HEK293 (cell line): ENCODE results near the gene ZNF106.

ENCODE experiments used
- ELK4 ChIP-seq: IDR thresholded peaks from 2 replicates; pipeline ENCODE4 v1.6.1; 2011; ENCODE audit warnings: mild to moderate bottlenecking, low read depth, low read length, borderline replicate concordance
- GFI1B ChIP-seq: fragments of 450-650 bp; formaldehyde crosslinking; IDR thresholded peaks from 2 replicates; pipeline ENCODE4 v1.5.1; 2016; ENCODE audit warnings: missing biosample characterization, missing genetic modification characterization
- KLF8 ChIP-seq: fragments of 450-650 bp; formaldehyde crosslinking; IDR thresholded peaks from 2 replicates; pipeline ENCODE4 v1.5.1; 2016; ENCODE audit warnings: missing biosample characterization, missing genetic modification characterization
- SP2 ChIP-seq: fragments of 450-650 bp; formaldehyde crosslinking; IDR thresholded peaks from 2 replicates; pipeline ENCODE4 v1.5.1; 2016; ENCODE audit warnings: missing biosample characterization, missing genetic modification characterization
- YY1 ChIP-seq: fragments of 450-650 bp; formaldehyde crosslinking; IDR thresholded peaks from 2 replicates; pipeline ENCODE4 v1.5.1; 2018; ENCODE audit warnings: missing biosample characterization, missing genetic modification characterization
- ZBTB48 ChIP-seq: fragments of 450-650 bp; formaldehyde crosslinking; IDR thresholded peaks from 2 replicates; pipeline ENCODE4 v1.5.1; 2016; ENCODE audit warnings: missing biosample characterization, missing genetic modification characterization
- ZNF146 ChIP-seq: fragments of 450-650 bp; formaldehyde crosslinking; IDR thresholded peaks from 2 replicates; pipeline ENCODE4 v1.5.1; 2016; ENCODE audit warnings: missing biosample characterization, missing genetic modification characterization
- ZNF221 ChIP-seq: fragments of 450-650 bp; formaldehyde crosslinking; IDR thresholded peaks from 2 replicates; pipeline ENCODE4 v1.5.1; 2017; ENCODE audit warnings: missing biosample characterization, missing genetic modification characterization, borderline replicate concordance
- ZNF24 ChIP-seq: fragments of 450-650 bp; formaldehyde crosslinking; IDR thresholded peaks from 2 replicates; pipeline ENCODE4 v1.5.1; 2016; ENCODE audit warnings: missing biosample characterization, missing genetic modification characterization
- ZNF266 ChIP-seq: fragments of 450-650 bp; formaldehyde crosslinking; IDR thresholded peaks from 2 replicates; pipeline ENCODE4 v1.5.1; 2016; ENCODE audit warnings: missing biosample characterization, missing genetic modification characterization, low read depth
- ZNF292 ChIP-seq: fragments of 450-650 bp; formaldehyde crosslinking; IDR thresholded peaks from 2 replicates; pipeline ENCODE4 v1.5.1; 2016; ENCODE audit warnings: low read depth, missing biosample characterization, missing genetic modification characterization, borderline replicate concordance
- ZNF302 ChIP-seq: fragments of 450-650 bp; formaldehyde crosslinking; IDR thresholded peaks from 2 replicates; pipeline ENCODE4 v1.5.1; 2016; ENCODE audit warnings: missing biosample characterization, missing genetic modification characterization, low read depth
- ZNF362 ChIP-seq: fragments of 450-650 bp; formaldehyde crosslinking; IDR thresholded peaks from 2 replicates; pipeline ENCODE4 v1.5.1; 2016; ENCODE audit warnings: missing biosample characterization, missing genetic modification characterization
- ZNF37A ChIP-seq: fragments of 450-650 bp; IDR thresholded peaks from 2 replicates; pipeline ENCODE4 v1.5.1; 2018; ENCODE audit warnings: missing biosample characterization, missing genetic modification characterization
- ZNF394 ChIP-seq: fragments of 450-650 bp; formaldehyde crosslinking; IDR thresholded peaks from 2 replicates; pipeline ENCODE4 v1.5.1; 2016; ENCODE audit warnings: missing biosample characterization, missing genetic modification characterization, mild to moderate bottlenecking, moderate library complexity, borderline replicate concordance
- ZNF426 ChIP-seq: fragments of 450-650 bp; formaldehyde crosslinking; IDR thresholded peaks from 2 replicates; pipeline ENCODE4 v1.5.1; 2017; ENCODE audit warnings: missing biosample characterization, missing genetic modification characterization, mild to moderate bottlenecking, inconsistent platforms, moderate library complexity
- ZNF433 ChIP-seq: fragments of 450-650 bp; formaldehyde crosslinking; IDR thresholded peaks from 2 replicates; pipeline ENCODE4 v1.5.1; 2016; ENCODE audit warnings: missing biosample characterization, missing genetic modification characterization, low read depth
- ZNF518A ChIP-seq: fragments of 450-650 bp; formaldehyde crosslinking; conservative IDR thresholded peaks from 2 replicates; pipeline ENCODE4 v1.5.1; 2016; ENCODE audit warnings: low read depth, missing biosample characterization, missing genetic modification characterization
- ZNF555 ChIP-seq: fragments of 450-650 bp; formaldehyde crosslinking; conservative IDR thresholded peaks from 2 replicates; pipeline ENCODE4 v1.5.1; 2017; ENCODE audit warnings: missing biosample characterization, mild to moderate bottlenecking, missing genetic modification characterization, inconsistent platforms
- ZNF621 ChIP-seq: fragments of 450-650 bp; formaldehyde crosslinking; IDR thresholded peaks from 2 replicates; pipeline ENCODE4 v1.5.1; 2017; ENCODE audit warnings: missing biosample characterization, missing genetic modification characterization
- ZNF623 ChIP-seq: fragments of 450-650 bp; formaldehyde crosslinking; IDR thresholded peaks from 2 replicates; pipeline ENCODE4 v1.5.1; 2016; ENCODE audit warnings: missing biosample characterization, missing genetic modification characterization
- ZNF624 ChIP-seq: fragments of 450-650 bp; formaldehyde crosslinking; IDR thresholded peaks from 2 replicates; pipeline ENCODE4 v1.5.1; 2017; ENCODE audit warnings: missing biosample characterization, missing genetic modification characterization
- ZNF707 ChIP-seq: fragments of 450-650 bp; formaldehyde crosslinking; IDR thresholded peaks from 2 replicates; pipeline ENCODE4 v1.5.1; 2016; ENCODE audit warnings: missing biosample characterization, missing genetic modification characterization
- ZSCAN18 ChIP-seq: fragments of 450-650 bp; formaldehyde crosslinking; IDR thresholded peaks from 2 replicates; pipeline ENCODE4 v1.5.1; 2016; ENCODE audit warnings: missing biosample characterization, missing genetic modification characterization
- ZSCAN23 ChIP-seq: fragments of 450-650 bp; formaldehyde crosslinking; IDR thresholded peaks from 2 replicates; pipeline ENCODE4 v1.5.1; 2016; ENCODE audit warnings: missing biosample characterization, missing genetic modification characterization
- ZXDB ChIP-seq: fragments of 450-650 bp; formaldehyde crosslinking; IDR thresholded peaks from 2 replicates; pipeline ENCODE4 v1.5.1; 2016; ENCODE audit warnings: missing biosample characterization, missing genetic modification characterization
- TF ChIP-seq, protein P1 (sequence below): fragments of 450-650 bp; formaldehyde crosslinking; IDR thresholded peaks from 2 replicates; pipeline ENCODE4 v1.5.1; 2016; ENCODE audit warnings: missing biosample characterization, missing genetic modification characterization
- TF ChIP-seq, protein P2 (sequence below): fragments of 450-650 bp; formaldehyde crosslinking; IDR thresholded peaks from 2 replicates; pipeline ENCODE4; 2016; ENCODE audit warnings: missing biosample characterization, missing genetic modification characterization

Gene ZNF106

DNA sequence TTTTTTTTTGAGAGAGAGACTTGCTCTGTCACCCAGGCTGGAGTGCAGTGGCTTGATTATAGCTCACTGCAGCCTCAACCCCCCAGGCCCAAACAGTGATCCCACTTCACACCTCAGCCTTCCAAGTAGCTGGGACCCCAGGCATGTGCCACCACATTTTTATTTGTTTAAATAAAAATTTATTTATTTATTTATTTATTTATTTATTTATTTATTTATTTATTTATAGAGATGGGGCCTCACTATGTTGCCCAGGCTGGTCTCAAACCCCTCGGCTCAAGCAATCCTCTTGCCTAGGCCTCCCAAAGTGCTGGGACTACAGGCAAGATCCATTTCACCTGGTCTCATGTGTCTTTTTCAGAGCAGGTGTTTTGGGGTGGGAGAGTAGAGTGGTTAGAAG lies 116.1 kb downstream of the ZNF106 start (continued):
- peak; percentile 72; the same call in 1 of the 2 replicates for TF ChIP-seq ZNF518A (tag by site-specific recombination)
- TF ChIP-seq ZNF426 (tag by site-specific recombination): peak; percentile 69
- TF ChIP-seq, protein P1, sequence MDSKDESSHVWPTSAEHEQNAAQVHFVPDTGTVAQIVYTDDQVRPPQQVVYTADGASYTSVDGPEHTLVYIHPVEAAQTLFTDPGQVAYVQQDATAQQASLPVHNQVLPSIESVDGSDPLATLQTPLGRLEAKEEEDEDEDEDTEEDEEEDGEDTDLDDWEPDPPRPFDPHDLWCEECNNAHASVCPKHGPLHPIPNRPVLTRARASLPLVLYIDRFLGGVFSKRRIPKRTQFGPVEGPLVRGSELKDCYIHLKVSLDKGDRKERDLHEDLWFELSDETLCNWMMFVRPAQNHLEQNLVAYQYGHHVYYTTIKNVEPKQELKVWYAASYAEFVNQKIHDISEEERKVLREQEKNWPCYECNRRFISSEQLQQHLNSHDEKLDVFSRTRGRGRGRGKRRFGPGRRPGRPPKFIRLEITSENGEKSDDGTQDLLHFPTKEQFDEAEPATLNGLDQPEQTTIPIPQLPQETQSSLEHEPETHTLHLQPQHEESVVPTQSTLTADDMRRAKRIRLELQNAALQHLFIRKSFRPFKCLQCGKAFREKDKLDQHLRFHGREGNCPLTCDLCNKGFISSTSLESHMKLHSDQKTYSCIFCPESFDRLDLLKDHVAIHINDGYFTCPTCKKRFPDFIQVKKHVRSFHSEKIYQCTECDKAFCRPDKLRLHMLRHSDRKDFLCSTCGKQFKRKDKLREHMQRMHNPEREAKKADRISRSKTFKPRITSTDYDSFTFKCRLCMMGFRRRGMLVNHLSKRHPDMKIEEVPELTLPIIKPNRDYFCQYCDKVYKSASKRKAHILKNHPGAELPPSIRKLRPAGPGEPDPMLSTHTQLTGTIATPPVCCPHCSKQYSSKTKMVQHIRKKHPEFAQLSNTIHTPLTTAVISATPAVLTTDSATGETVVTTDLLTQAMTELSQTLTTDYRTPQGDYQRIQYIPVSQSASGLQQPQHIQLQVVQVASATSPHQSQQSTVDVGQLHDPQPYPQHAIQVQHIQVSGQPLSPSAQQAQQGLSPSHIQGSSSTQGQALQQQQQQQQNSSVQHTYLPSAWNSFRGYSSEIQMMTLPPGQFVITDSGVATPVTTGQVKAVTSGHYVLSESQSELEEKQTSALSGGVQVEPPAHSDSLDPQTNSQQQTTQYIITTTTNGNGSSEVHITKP: no peak
- no peak for TF ChIP-seq ZNF621 (tag by site-specific recombination)
- TF ChIP-seq SP2 (tag by site-specific recombination): no peak
- no peak for TF ChIP-seq ZNF624
- TF ChIP-seq GFI1B (tag by site-specific recombination): no peak
- no peak for TF ChIP-seq ZNF707 (tag by site-specific recombination)
- peak; percentile 49 for TF ChIP-seq ZNF623 (tag by site-specific recombination)
- TF ChIP-seq, protein P2, sequence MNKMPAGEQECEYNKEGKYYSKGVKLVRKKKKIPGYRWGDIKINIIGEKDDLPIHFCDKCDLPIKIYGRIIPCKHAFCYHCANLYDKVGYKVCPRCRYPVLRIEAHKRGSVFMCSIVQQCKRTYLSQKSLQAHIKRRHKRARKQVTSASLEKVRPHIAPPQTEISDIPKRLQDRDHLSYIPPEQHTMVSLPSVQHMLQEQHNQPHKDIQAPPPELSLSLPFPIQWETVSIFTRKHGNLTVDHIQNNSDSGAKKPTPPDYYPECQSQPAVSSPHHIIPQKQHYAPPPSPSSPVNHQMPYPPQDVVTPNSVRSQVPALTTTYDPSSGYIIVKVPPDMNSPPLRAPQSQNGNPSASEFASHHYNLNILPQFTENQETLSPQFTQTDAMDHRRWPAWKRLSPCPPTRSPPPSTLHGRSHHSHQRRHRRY: no peak
- no peak for TF ChIP-seq ZBTB48 (tag by site-specific recombination)
- no peak for TF ChIP-seq ZNF24 (tag by site-specific recombination)
- no peak for TF ChIP-seq ZNF146 (tag by site-specific recombination)
- no peak for TF ChIP-seq KLF8 (tag by site-specific recombination)
- TF ChIP-seq ZNF555 (tag by site-specific recombination): peak; percentile 53
- no peak for TF ChIP-seq ZNF221 (tag by site-specific recombination)
- TF ChIP-seq ZNF302: no peak
- TF ChIP-seq ZSCAN23 (tag by site-specific recombination): no peak
- no peak for TF ChIP-seq ZNF362
- TF ChIP-seq ZNF394 (tag by site-specific recombination): peak; percentile 85
- TF ChIP-seq ZNF433 (tag by site-specific recombination): 0 out of 2 replicates have a peak, but pooled peaks have one; percentile 8
- no peak for TF ChIP-seq ZNF37A
- TF ChIP-seq ZXDB (tag by site-specific recombination): 0 out of 2 replicates have a peak, but pooled peaks have one; percentile 21
- TF ChIP-seq ELK4: no peak
- TF ChIP-seq ZNF292 (tag by site-specific recombination): no peak
- TF ChIP-seq ZSCAN18 (tag by site-specific recombination): no peak
- no peak for TF ChIP-seq YY1 (tag by site-specific recombination)
- TF ChIP-seq ZNF266: no peak
